Tibial nerve (tissue), 4 donors: ENCODE data around the gene RASD2. TPM values are rescaled to one million over a fixed set of nuclear protein-coding genes. Genes with fewer than 3 reads are reported as not detected.

Experiments
- DNase-seq, 2 donors: peaks; one replicate each; pipeline ENCODE4 v3.0.0-alpha.2; 2019; ENCODE audit warnings: low spot score in 2 of 2
- H3K27ac ChIP-seq, 4 donors: fragments of 200-600 bp; sonication (generic) in 3 of 4; one replicate each; pipeline ENCODE4 v1.5.1; 2017 to 2019; ENCODE audit warnings: mild to moderate bottlenecking in 1 of 4
- H3K27me3 ChIP-seq, 2 donors: fragments of 200-600 bp; sonication (generic) in 1 of 2; one replicate each; pipeline versions ENCODE4 v1.5.1 to v1.6.0; 2017 to 2019
- H3K36me3 ChIP-seq, 3 donors: fragments of 200-600 bp; sonication (generic); one replicate each; pipeline ENCODE4 v1.5.1; 2018 to 2019
- H3K4me1 ChIP-seq, 4 donors: fragments of 200-600 bp; sonication (generic) in 3 of 4; one replicate each; pipeline ENCODE4 v1.5.1; 2017 to 2019
- H3K4me3 ChIP-seq, 4 donors: fragments of 200-600 bp; sonication (generic) in 3 of 4; one replicate each; pipeline ENCODE4 v1.5.1; 2017 to 2019; ENCODE audit warnings: mild to moderate bottlenecking in 1 of 4, moderate library complexity in 1 of 4
- H3K9me3 ChIP-seq, 4 donors: fragments of 200-600 bp; sonication (generic) in 3 of 4; one replicate each; pipeline ENCODE4 v1.5.1; 2017 to 2019
- EP300 ChIP-seq, 2 donors: sonication (generic); formaldehyde crosslinking; IDR thresholded peaks; one replicate each; pipeline ENCODE4 v1.6.1; 2017; ENCODE audit warnings: antibody characterized with exemption in 2 of 2, mild to moderate bottlenecking in 1 of 2
- POLR2A ChIP-seq, 2 donors: fragments of 450-650 bp; IDR thresholded peaks; one replicate each; pipeline ENCODE4 v1.6.1; 2017; ENCODE audit warnings: antibody characterized with exemption in 2 of 2, mild to moderate bottlenecking in 2 of 2, moderate library complexity in 2 of 2
- WGBS, 2 donors: methylation state at CpG; one replicate each; pipeline ENCODE4 v1.1.5; 2018; 5-methylcytosine and 5-hydroxymethylcytosine counted together
- total RNA-seq, 4 donors: library from RNA; depleted of rRNA; stranded (reverse); fragments of >200 nt; gene quantifications; one replicate each; pipeline ENCODE4 v1.1.0, GENCODE V29; 2016
- TF ChIP-seq, protein P1 (sequence below), 5 experiments: fragments of 200-600 bp in 3 of 5; fragments of 450-650 bp in 2 of 5; sonication (generic) in 3 of 5; IDR thresholded peaks; one replicate each; pipeline ENCODE4 v1.5.1; 2016 to 2019; ENCODE audit warnings: antibody characterized with exemption in 5 of 5, mild to moderate bottlenecking in 3 of 5, moderate library complexity in 2 of 5

RASD2 gene
- total RNA-seq, 4 donors from 2014 or later = 0.20 to 1.5 (median 0.40) TPM

DNA sequence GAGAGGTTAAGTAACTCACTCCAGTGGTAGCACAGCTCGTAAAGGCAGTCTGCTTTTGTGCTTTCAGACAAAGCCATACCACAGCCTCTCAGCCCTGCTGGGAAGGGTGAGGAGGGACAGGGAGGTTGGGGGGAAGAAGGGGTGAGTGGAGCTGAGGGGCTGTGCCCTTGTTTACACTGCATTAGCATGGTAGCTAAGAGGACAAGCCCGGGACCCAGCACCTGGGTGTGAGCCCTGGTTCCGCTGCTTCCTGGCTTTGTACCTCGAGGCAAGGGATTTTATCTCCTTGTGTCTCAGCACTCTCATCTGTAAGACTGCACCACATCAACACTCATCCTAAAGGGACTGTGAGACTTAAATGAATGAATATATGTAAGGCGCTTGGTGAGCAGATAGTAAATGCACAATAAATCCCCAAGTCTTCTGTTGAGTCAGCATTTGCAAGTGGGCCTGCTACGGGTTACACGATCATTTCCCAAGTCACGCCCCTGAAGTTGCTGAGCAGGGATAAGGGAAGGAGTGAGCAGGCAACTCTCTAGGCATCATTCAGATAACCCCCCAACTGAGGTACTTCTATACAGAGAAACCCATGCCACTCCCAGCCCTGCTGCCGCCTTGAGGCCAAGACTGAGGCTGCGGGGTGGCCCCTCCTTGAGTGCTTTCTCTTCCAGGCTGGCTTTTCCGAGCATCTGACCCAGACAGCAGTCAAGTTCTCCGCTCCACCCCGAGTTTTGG is 7.5 kb downstream of the RASD2 start:
- Histone ChIP-seq H3K27me3 (peaks cover 0 to 15% of the 10 kb centered on the region in 2 donors), H3K27ac (no peak overlapping the region), H3K9me3 (no peaks in the 10 kb centered on the region), H3K4me1 (peaks cover 0 to 8% (median 4%) of the 10 kb centered on the region in 4 donors), H3K36me3 (no peaks in the 10 kb centered on the region), H3K4me3 (no peak overlapping the region)
- no peak for DNase-seq
- TF ChIP-seq, protein P1, sequence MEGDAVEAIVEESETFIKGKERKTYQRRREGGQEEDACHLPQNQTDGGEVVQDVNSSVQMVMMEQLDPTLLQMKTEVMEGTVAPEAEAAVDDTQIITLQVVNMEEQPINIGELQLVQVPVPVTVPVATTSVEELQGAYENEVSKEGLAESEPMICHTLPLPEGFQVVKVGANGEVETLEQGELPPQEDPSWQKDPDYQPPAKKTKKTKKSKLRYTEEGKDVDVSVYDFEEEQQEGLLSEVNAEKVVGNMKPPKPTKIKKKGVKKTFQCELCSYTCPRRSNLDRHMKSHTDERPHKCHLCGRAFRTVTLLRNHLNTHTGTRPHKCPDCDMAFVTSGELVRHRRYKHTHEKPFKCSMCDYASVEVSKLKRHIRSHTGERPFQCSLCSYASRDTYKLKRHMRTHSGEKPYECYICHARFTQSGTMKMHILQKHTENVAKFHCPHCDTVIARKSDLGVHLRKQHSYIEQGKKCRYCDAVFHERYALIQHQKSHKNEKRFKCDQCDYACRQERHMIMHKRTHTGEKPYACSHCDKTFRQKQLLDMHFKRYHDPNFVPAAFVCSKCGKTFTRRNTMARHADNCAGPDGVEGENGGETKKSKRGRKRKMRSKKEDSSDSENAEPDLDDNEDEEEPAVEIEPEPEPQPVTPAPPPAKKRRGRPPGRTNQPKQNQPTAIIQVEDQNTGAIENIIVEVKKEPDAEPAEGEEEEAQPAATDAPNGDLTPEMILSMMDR (IDR thresholded peaks at IDR 0.05) = no peak
- TF ChIP-seq EP300 (IDR thresholded peaks at IDR 0.05) = no peak
- no peak for TF ChIP-seq POLR2A (IDR thresholded peaks at IDR 0.05)
- WGBS, 2 donors = 60 to 67% methylated on average over 12 to 13 of the region's 13 CpGs

DNA sequence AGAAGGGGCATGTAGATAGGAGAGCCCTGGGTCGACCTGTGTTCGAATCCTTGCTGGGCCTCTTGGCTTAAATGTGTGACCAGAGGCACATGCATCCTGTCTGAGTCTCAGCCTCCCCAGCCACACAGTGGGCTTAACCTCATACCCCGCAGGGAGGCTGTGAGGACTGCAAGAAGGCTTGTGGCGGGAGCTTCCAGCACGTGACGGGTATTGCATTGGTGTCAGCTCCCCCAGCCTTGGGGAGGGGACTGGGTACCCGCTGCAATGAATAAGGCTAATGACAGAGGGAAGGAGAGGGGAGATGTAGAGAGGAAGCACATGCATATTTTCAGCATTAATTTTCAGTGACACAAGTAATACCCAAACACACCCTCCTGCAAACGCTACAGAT is 8.1 kb downstream of the RASD2 start:
- no peaks in the 10 kb centered on the region for H3K36me3 ChIP-seq
- H3K9me3 ChIP-seq = no peaks in the 10 kb centered on the region

DNA sequence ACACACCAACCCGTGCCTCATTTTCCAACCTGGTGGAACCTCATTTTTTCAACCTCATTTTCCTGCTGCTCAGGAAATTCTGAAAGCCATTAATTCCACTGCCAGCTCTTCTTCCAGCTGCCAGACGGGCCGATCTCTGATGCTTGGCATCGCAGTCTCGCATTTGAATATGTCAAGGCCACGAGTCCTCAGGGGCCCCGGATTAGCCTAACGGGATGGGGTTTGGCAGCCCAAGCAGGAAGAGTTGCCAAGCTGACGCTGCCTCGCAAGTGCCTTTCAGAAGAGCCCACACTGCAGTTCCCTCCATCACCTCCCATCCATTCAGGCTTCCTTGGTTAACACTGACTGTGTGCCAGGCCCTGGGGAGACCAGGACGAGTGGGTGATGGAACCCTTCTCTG is 8.7 kb downstream of the RASD2 start:
- WGBS, 2 donors = 17 to 27% methylated on average over 11 of the region's 11 CpGs
- no peaks in the 10 kb centered on the region for H3K36me3 ChIP-seq

More for the DNA sequence above, 8.1 kb downstream of the RASD2 start:
- WGBS, 2 donors = 54 to 63% methylated on average over 6 to 8 of the region's 8 CpGs
- peaks cover 0 to 14% of the 10 kb centered on the region in 2 donors for H3K27me3 ChIP-seq
- H3K4me1 ChIP-seq = peaks cover 0 to 8% (median 4%) of the 10 kb centered on the region in 4 donors
- H3K4me3 ChIP-seq = no peak overlapping the region
- TF ChIP-seq EP300 (IDR thresholded peaks at IDR 0.05) (no peak), POLR2A (IDR thresholded peaks at IDR 0.05) (no peak)
- H3K27ac ChIP-seq = no peak overlapping the region
- no peak for DNase-seq

DNA sequence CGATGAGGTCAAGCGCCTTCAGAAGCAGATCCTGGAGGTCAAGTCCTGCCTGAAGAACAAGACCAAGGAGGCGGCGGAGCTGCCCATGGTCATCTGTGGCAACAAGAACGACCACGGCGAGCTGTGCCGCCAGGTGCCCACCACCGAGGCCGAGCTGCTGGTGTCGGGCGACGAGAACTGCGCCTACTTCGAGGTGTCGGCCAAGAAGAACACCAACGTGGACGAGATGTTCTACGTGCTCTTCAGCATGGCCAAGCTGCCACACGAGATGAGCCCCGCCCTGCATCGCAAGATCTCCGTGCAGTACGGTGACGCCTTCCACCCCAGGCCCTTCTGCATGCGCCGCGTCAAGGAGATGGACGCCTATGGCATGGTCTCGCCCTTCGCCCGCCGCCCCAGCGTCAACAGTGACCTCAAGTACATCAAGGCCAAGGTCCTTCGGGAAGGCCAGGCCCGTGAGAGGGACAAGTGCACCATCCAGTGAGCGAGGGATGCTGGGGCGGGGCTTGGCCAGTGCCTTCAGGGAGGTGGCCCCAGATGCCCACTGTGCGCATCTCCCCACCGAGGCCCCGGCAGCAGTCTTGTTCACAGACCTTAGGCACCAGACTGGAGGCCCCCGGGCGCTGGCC is 11.0 kb downstream of the RASD2 start:
- H3K4me3 ChIP-seq = no peak overlapping the region
- DNase-seq = no peak
- no peak overlapping the region for H3K27ac ChIP-seq
- H3K27me3 ChIP-seq = peaks cover 0 to 8% of the 10 kb centered on the region in 2 donors
- TF ChIP-seq, protein P1 (IDR thresholded peaks at IDR 0.05) = no peak
- TF ChIP-seq POLR2A (IDR thresholded peaks at IDR 0.05) = no peak
- TF ChIP-seq EP300 (IDR thresholded peaks at IDR 0.05) = no peak
- no peaks in the 10 kb centered on the region for H3K36me3 ChIP-seq
- no peaks in the 10 kb centered on the region for H3K9me3 ChIP-seq
- H3K4me1 ChIP-seq = peaks cover 0 to 13% (median 4%) of the 10 kb centered on the region in 4 donors
- WGBS, 2 donors = 92 to 95% methylated on average over 33 to 42 of the region's 43 CpGs

More for the DNA sequence above, 8.7 kb downstream of the RASD2 start:
- peaks cover 0 to 10% of the 10 kb centered on the region in 2 donors for H3K27me3 ChIP-seq
- no peaks in the 10 kb centered on the region for H3K9me3 ChIP-seq
- H3K27ac ChIP-seq = no peak overlapping the region
- TF ChIP-seq EP300 (IDR thresholded peaks at IDR 0.05) = no peak
- no peak for TF ChIP-seq POLR2A (IDR thresholded peaks at IDR 0.05)
- TF ChIP-seq, protein P1 (IDR thresholded peaks at IDR 0.05) = no peak
- DNase-seq = no peak
- H3K4me1 ChIP-seq = peaks cover 0 to 8% (median 4%) of the 10 kb centered on the region in 4 donors
- H3K4me3 ChIP-seq = no peak overlapping the region

DNA sequence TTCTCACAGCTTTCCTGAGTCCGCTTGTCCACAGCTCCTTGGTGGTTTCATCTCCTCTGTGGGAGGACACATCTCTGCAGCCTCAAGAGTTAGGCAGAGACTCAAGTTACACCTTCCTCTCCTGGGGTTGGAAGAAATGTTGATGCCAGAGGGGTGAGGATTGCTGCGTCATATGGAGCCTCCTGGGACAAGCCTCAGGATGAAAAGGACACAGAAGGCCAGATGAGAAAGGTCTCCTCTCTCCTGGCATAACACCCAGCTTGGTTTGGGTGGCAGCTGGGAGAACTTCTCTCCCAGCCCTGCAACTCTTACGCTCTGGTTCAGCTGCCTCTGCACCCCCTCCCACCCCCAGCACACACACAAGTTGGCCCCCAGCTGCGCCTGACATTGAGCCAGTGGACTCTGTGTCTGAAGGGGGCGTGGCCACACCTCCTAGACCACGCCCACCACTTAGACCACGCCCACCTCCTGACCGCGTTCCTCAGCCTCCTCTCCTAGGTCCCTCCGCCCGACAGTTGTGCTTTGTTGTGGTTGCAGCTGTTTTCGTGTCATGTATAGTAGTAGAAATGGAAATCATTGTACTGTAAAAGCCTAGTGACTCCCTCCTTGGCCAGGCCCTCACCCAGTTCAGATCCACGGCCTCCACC is 11.7 kb downstream of the RASD2 start:
- no peak for DNase-seq
- no peaks in the 10 kb centered on the region for H3K9me3 ChIP-seq
- H3K27me3 ChIP-seq = peaks cover 0 to 8% of the 10 kb centered on the region in 2 donors
- H3K27ac ChIP-seq = no peak overlapping the region
- no peak overlapping the region for H3K4me3 ChIP-seq
- 38 to 42% methylated on average over 13 of the region's 13 CpGs for WGBS, 2 donors
- TF ChIP-seq EP300 (IDR thresholded peaks at IDR 0.05) (no peak), POLR2A (IDR thresholded peaks at IDR 0.05) (no peak)
- TF ChIP-seq, protein P1 (IDR thresholded peaks at IDR 0.05) = no peak
- peaks cover 0 to 13% (median 4%) of the 10 kb centered on the region in 4 donors for H3K4me1 ChIP-seq
- no peaks in the 10 kb centered on the region for H3K36me3 ChIP-seq
